ENCODE measurements around the gene SSBP2.

Gene SSBP2

GRCh38 chr5:81642210-81642609 is 108.7 kb downstream of the SSBP2 start:
- TF ChIP-seq ZBTB7A (IDR thresholded peaks at IDR 0.05; ENCODE audit: low read depth), result no peak
- TF ChIP-seq MAX (IDR thresholded peaks at IDR 0.05), result no peak
- TF ChIP-seq CEBPB (IDR thresholded peaks at IDR 0.05), result no peak
- TF ChIP-seq YY1 (IDR thresholded peaks at IDR 0.05; ENCODE audit: low read depth), result no peak
- TF ChIP-seq NFIC (IDR thresholded peaks at IDR 0.05), result no peak
- TF ChIP-seq TEAD4 (IDR thresholded peaks at IDR 0.05), result no peak

GRCh38 chr5:81639556-81639955 is 111.3 kb downstream of the SSBP2 start:
- TF ChIP-seq NFIC (IDR thresholded peaks at IDR 0.05) (no peak), CEBPB (IDR thresholded peaks at IDR 0.05) (no peak), EGR1 (IDR thresholded peaks at IDR 0.05) (no peak), YY1 (IDR thresholded peaks at IDR 0.05; ENCODE audit: low read depth) (no peak), USF1 (IDR thresholded peaks at IDR 0.05) (no peak), CREB1 (IDR thresholded peaks at IDR 0.05; ENCODE audit: low read depth) (no peak), TAF1 (IDR thresholded peaks at IDR 0.05; ENCODE audit: low read depth) (no peak), ZBTB7A (IDR thresholded peaks at IDR 0.05; ENCODE audit: low read depth) (no peak), RAD21 (IDR thresholded peaks at IDR 0.05; ENCODE audit: low read depth) (no peak), MAX (IDR thresholded peaks at IDR 0.05) (no peak), TCF12 (IDR thresholded peaks at IDR 0.05; ENCODE audit: low read depth) (no peak), TEAD4 (IDR thresholded peaks at IDR 0.05) (no peak), REST (IDR thresholded peaks at IDR 0.05; ENCODE audit: low read depth) (no peak), FOXM1 (IDR thresholded peaks at IDR 0.05; ENCODE audit: borderline replicate concordance, low read depth) (no peak), EP300 (IDR thresholded peaks at IDR 0.05; ENCODE audit: borderline replicate concordance) (no peak)

- no peak for TF ChIP-seq YY1 (IDR thresholded peaks at IDR 0.05; ENCODE audit: low read depth)
- TF ChIP-seq EGR1 (IDR thresholded peaks at IDR 0.05), result no peak
- TF ChIP-seq TEAD4 (IDR thresholded peaks at IDR 0.05), result no peak
- TF ChIP-seq NFIC (IDR thresholded peaks at IDR 0.05), result no peak
- TF ChIP-seq REST (IDR thresholded peaks at IDR 0.05; ENCODE audit: low read depth), result no peak
- TF ChIP-seq CEBPB (IDR thresholded peaks at IDR 0.05), result no peak
- TF ChIP-seq EP300 (IDR thresholded peaks at IDR 0.05; ENCODE audit: borderline replicate concordance), result no peak
- TF ChIP-seq FOXM1 (IDR thresholded peaks at IDR 0.05; ENCODE audit: borderline replicate concordance, low read depth), result no peak
- no peak for TF ChIP-seq MAX (IDR thresholded peaks at IDR 0.05)
- TF ChIP-seq USF1 (IDR thresholded peaks at IDR 0.05), result no peak
- no peak for TF ChIP-seq TAF1 (IDR thresholded peaks at IDR 0.05; ENCODE audit: low read depth)
- no peak for TF ChIP-seq CREB1 (IDR thresholded peaks at IDR 0.05; ENCODE audit: low read depth)
- no peak for TF ChIP-seq TCF12 (IDR thresholded peaks at IDR 0.05; ENCODE audit: low read depth)
- no peak for TF ChIP-seq RAD21 (IDR thresholded peaks at IDR 0.05; ENCODE audit: low read depth)
- no peak for TF ChIP-seq ZBTB7A (IDR thresholded peaks at IDR 0.05; ENCODE audit: low read depth)
These were observed 112.4 kb downstream of the SSBP2 start for GRCh38 chr5:81638471-81638870.

GRCh38 chr5:81633891-81634290 is 117.0 kb downstream of the SSBP2 start:
- TF ChIP-seq ZBTB7A (IDR thresholded peaks at IDR 0.05; ENCODE audit: low read depth) (no peak), USF1 (IDR thresholded peaks at IDR 0.05) (no peak), EGR1 (IDR thresholded peaks at IDR 0.05) (no peak), EP300 (IDR thresholded peaks at IDR 0.05; ENCODE audit: borderline replicate concordance) (no peak)

- no peak for TF ChIP-seq RAD21 (IDR thresholded peaks at IDR 0.05; ENCODE audit: low read depth)
These were observed 117.4 kb downstream of the SSBP2 start for GRCh38 chr5:81633471-81633870.

- TF ChIP-seq CREB1 (IDR thresholded peaks at IDR 0.05; ENCODE audit: low read depth) (no peak), TCF12 (IDR thresholded peaks at IDR 0.05; ENCODE audit: low read depth) (no peak), REST (IDR thresholded peaks at IDR 0.05; ENCODE audit: low read depth) (no peak), TAF1 (IDR thresholded peaks at IDR 0.05; ENCODE audit: low read depth) (no peak), EP300 (IDR thresholded peaks at IDR 0.05; ENCODE audit: borderline replicate concordance) (no peak)
These were observed 118.2 kb downstream of the SSBP2 start for GRCh38 chr5:81632679-81633078.

All from Ishikawa (cell line).